GM21447 (cell line): ENCODE measurements around the gene ISM1.

Experiments used
- ATAC-seq: cut with Tn5 transposase; IDR thresholded peaks from one replicate; pipeline ENCODE4 v1.9.1; 2021; ENCODE audit not compliant: unreplicated experiment

The ISM1 gene

GRCh38 chr20:13278812-13279570 is 57.9 kb downstream of the ISM1 start:
- no peak for ATAC-seq

GRCh38 chr20:13280609-13281324 is 59.7 kb downstream of the ISM1 start:
- ATAC-seq = no peak

DNA sequence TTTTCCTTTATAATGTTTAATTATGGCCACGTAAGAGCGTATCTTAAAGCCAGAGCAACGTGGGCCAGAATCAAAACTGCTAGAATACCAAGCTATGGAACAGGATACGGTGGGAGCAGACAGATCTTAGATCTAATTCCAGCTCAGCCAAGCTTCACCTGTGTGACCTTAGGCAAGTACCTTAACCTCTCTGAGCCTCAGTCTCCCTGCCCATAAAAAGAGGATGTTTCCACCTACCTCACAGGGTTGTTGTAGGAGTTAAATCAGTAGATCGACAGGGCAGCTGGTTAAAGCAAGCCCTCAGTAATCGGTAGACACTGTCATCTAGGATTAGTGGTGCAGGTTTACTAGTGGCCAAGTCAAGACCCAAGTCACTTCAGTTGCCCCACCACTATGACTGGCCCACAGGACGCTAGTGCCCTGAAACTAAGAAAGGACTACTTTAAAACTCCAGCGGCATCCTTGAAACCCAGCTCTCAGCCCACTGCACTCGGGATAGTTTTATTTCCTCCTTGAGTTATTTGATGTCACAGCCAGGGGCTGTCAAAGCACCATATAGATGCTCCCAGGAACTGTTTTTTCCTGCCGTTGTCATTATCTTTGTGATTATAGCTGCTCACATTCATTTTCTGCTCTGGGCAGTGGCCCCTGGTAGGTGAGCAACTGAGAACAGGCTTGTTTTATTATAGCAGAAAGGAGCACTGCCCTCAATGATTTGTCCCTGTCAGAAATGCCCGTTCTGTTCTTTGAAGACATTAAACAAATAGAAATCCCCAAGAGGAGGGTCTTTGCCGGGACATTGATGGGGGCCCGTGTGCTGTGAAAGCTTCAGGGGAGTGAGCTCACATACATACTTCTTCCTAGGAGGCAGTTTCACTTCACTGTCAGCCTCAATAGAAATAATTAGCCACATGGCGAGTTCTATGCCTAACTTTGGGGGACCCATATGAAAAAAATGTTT is 63.1 kb downstream of the ISM1 start:
- ATAC-seq = no peak

DNA sequence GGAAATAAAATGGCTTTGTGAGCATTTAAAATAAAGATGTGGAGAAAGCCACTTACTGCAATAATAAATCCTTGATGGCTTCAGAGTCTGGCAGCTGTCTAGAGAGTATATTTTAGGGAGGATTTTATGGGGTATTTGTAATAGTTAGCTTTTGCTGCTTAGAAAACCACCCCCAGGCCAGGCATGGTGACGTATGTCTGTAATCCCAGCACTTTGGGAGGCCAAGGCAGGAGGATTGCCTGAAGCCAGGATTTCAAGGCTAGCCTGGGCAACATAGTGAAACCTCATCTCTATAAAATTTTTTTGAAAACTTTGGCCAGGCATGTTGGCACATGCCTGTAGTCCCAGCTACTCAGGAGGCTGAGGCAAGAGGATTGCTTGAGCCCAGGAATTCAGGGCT is 63.8 kb downstream of the ISM1 start:
- ATAC-seq = no peak

DNA sequence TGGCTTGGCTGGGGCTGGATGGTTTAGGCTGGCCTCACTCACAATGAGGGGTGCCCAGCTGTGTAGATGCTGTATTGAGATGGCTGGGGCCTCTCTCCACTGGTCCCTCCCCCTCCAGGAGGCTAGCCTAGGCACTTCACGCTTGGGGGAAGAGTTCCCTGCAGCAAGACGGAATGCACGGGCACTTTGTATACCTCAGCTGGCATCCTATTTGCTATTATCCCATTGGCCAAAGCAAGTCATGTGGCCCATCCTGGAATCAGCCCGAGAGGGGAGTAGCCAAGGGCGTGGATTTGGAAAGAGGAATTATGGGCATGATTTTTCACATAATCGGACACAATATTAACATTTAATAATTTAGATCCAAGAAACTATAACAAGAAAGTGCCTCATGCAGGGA is 64.3 kb downstream of the ISM1 start:
- ATAC-seq = no peak

DNA sequence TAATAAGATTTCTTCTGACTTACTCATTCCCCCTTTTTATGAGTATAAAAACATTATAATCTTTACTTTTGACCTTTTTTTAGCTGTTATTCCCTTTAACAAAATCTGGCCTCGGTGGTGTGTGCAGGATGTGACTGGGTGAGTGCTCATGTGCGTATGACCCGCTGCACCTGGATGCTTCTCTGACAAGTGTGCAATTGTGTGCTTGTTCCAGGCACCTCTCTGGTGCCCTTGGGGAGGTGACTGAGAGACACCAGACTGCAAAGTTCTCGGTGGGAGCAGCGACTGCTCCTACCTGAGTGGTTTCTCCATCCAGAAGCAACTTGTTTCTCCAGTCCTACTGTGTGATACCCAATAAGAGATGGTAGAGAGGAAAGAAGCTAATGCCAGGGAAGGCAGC is 65.0 kb downstream of the ISM1 start:
- no peak for ATAC-seq

- no peak for ATAC-seq
These were observed 65.5 kb downstream of the ISM1 start for GRCh38 chr20:13286607-13287006.

GRCh38 chr20:13288357-13288756 is 67.3 kb downstream of the ISM1 start:
- no peak for ATAC-seq

DNA sequence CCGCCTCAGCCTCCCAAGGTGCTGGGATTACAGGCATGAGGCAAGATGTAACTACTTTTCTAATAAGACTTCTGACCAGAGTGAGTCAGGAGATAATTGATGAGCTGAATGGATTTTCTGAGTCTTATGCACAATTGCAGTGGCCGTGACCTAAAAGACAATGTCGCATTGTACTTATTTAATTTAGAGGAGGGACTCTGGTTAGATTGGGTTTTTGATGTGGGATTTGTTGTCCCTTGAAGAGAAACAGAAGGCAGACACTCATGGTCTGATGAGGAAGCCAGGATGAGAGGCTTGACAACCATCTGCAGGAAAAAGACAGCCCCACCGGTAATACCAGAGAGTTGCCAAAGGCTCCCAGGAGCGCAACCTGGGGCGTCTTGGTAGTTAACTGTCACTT is 68.0 kb downstream of the ISM1 start:
- ATAC-seq = no peak

DNA sequence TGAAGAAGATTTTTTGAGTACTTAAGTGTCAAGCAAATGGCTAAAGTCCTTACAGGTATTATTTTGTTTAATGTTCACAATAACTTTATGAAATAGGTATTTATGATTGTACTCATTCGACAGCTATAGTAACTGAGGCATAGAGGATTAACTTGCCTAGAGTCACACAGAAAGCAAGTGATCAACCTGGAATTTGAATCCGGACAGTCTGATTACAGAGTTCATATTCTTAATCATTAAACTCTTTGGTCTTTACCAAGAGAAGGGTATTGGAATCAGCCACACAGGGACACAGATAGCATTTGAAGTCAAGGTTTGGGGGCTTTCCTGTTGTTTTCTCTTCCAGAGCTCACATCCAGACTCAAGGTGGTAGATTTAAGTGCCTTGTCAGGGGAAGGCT is 69.7 kb downstream of the ISM1 start:
- no peak for ATAC-seq

GRCh38 chr20:13291157-13291556 is 70.1 kb downstream of the ISM1 start:
- no peak for ATAC-seq

- no peak for ATAC-seq
These were observed 71.3 kb downstream of the ISM1 start for GRCh38 chr20:13292201-13292885.

DNA sequence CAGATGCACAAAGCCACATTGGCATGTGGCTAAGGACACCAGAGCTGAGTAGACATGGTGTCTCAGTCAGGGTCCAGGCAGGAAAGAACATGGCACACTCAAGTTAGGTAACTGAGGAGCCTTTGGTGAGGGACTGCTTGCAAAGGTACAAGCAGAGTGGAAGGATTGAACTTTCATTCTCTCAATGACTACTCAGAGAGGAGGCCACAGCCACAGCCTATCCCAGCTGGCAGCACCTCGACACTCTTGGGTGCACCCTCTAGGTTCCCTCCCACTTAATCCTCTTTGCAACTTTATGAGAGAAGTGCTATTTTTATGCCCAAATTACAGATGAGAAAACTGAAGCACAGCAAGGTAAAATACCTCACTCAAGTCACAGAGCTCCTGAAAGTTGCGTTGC is 73.4 kb downstream of the ISM1 start:
- no peak for ATAC-seq

GRCh38 chr20:13295637-13296036 is 74.6 kb downstream of the ISM1 start:
- no peak for ATAC-seq

DNA sequence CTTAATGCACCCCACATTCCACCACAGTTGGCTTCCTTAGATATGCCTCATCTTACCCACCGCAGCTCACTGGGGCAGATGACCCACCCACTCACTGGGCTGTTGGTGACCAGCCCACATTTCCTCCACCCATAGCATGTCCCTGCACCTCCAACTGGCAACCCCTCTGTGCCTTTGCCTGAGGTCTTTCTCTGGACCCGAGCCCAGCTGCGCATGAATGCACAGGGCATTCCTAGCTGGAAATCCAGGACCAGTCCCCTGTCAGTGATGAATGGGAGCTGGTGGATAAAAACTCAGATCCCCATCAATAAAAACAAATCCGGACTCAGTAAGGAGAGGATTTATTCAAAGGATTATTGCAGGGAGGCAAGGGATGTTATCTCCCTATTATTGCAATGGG is 75.0 kb downstream of the ISM1 start:
- ATAC-seq = no peak

DNA sequence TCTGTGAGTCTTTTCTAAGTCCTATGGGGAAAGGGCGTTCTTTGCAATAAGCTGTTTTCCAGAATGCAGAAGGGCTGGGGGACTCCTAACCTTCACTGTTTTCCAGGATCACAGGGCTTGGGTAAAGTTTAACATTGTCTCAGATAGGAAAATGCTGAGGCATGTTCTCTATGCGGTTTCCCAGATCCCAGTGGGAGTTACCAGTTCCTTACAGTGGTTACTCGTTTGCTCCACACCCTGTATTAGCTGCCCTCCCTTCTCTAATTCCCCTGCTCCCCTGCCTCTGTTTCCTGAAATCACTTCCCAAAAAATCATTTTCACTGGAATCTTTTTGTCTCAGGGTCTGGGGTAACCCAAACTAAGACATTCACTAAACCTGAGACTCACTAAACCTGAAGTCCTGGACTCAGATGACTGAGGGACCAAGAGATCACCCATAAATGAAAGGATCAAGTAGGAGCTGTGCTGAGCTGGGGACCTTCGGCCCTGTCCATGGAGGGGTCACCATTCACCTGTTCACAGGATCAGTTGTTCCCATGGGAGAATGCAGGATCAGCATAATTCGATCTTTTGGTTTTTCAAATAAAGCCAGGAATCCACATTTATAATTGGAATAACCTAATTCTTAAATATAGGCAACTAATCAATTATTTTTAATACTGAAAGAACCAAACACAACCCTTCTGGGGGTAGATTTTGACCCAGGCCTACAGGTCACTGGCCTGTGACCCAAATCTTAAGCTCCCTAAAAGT is 76.2 kb downstream of the ISM1 start:
- ATAC-seq = no peak

- ATAC-seq = no peak
These were observed 77.8 kb downstream of the ISM1 start for GRCh38 chr20:13298692-13299373.

DNA sequence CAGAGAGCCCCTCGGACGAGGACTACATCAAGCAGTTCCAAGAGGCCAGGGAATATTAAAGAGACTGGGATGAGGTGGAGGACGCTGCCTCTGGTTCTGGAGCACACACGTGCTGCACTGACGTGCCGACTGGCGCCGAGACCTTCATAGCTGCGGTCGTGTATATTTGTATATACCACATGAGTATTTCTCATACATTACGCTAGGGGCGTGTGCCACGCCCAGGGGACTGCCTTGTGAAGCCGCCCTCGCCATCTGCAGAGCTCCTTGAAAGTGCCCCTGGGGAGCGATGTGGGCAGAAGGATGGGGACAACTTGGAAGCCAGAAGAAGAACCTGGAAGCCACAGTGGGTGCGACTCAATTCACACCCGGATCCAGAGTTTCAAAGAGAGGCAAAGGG is 78.3 kb downstream of the ISM1 start:
- no peak for ATAC-seq

DNA sequence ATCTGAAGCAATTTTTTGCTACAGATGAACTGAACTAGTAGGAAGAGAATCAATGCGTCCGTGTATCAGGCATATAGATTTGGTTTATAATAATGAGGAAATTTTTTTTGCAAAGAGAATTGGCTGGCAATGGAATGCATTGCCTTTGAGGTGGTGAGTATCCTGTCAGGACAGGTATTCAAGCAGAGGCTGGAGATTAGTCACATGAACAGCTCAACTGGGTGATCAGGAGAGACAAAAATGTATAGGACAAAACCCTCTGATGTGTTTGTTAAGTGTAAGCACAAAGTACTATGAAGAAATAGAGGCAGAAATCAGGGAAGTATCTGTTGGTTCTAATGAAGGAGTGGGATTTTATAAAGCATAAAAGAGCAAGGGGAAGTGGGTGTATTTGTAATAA is 80.5 kb downstream of the ISM1 start:
- no peak for ATAC-seq
